GM21786 (cell line): ENCODE data around the gene UGGT1.

Experiments used
- ATAC-seq: cut with Tn5 transposase; IDR thresholded peaks from one replicate; pipeline ENCODE4 v1.9.1; 2021; ENCODE audit not compliant: unreplicated experiment

Gene UGGT1

DNA sequence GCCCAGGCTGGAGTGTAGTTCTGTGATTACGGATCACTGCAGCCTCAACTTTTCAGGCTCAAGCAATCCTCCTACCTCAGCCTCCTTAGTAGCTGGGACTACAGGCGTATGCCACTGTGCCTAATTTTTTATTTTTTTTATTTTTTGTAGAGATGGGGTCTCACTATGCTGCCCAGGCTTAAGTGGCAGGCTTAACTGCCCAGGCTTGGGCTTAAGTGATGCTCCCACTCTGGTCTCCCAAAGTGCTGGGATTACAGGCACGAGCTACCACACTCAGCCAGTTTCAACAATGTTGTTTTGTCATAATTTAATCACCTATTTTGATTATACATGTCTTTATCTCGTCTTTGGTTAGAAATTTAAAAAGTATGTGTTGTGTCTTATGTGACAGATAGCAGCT is 18.2 kb downstream of the UGGT1 start:
- no peak for ATAC-seq

DNA sequence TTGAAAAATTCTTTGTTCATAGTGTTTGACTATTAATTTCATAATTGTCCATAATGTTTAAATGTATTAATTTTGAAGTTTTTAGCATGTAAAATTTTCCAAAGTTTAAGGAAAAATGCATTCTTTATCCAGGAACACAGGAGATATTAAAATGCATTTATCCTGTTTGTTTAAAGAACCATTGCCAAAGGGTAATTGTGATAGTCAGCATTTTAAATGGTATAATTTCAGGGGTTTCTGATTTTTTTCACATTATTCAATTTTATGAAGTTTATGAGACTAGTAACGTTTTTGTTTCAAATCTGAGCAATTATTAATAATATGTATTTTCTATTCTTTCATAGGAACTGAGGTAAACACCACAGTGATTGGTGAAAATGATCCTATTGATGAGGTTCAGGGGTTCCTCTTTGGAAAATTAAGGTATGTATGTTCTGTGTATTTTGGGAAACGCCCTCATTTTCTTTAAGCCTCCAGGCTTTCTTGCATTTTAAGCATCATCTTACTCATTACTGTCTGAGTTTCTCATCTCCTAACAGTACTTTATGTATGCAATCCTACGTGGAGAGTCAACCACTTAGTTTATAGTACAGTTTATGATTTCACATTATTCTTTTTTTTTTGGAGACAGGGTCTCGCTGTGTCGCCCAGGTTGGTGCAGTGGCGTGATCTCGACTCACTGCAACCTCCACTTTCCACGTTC is 25.1 kb downstream of the UGGT1 start:
- ATAC-seq, result no peak

DNA sequence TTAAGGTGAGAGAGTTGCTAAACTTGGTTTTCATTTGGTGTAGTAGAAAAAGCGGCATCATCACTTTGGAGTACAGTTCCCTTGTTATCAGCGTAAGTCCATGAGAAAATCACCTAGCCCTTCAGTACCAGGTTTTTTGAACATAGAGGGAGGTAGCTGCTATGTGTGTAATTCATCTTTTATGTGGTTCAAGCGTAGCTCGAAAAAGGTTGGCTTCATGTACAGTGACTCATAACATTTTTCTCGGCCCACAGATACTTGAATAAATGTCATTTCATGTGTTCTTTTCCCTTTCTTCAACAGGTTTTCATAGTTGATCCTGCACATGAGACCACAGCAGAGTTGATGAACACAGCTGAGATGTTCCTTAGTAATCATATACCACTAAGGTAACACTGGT is 43.6 kb downstream of the UGGT1 start:
- no peak for ATAC-seq

DNA sequence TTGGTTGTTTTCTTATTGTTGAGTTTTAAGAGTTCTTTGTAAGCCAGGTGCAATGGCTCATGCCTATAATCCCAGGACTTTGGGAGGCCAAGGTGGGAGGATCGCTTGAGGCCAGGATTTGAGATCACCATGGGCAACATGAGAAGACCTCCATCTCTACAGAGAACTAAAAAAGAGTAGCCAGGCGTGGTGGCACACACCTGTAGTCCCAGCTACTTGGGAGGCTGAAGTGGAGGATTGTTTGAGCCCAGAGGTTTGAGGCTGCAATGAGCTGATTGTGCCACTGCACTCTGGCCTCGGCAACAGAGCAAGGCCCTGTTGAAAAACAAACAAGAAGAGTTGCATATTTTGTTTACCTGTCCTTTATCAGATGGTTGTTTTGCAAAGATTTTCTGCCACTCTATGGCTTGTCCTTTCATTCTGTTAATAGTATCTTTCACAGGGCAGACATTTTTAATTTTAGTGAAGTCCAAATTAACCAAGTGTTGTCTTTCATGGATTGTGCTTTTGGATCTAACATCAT is 46.2 kb downstream of the UGGT1 start:
- no peak for ATAC-seq

DNA sequence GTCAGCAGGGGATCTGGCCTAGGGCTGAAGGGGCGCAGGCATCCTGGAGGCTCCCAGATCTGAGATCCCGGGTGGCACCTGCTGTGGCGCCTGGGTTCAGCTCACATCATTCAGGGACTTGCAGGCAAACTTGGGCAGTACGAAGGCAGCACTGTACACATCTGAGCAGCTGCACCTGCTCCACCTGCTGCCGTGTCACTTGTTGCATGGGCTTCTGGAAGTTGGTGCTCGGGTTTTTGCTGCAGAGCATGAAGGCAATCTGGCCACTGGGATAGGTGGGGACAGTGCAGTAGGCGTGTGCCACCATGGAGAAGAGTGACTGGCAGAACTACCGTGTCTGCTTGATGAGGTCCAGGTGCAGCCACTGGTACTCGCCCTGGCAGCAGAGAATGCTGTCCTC is 48.6 kb downstream of the UGGT1 start:
- no peak for ATAC-seq

DNA sequence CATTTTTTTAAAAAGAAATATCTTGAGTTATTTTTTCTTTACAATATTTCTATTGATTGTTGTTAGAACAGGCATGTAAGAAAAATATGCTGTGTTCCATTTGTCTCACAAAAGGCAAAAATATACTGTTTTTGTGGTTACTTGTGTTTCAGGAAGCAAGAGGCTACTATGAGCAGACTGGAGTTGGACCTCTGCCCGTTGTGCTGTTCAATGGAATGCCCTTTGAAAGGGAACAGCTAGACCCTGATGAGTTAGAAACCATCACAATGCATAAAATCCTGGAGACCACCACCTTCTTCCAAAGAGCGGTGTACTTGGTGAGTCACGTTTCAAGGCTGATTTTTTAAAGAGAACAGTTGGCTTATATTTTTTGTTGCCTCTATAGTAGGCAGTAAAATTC is 54.7 kb downstream of the UGGT1 start:
- ATAC-seq, result no peak

DNA sequence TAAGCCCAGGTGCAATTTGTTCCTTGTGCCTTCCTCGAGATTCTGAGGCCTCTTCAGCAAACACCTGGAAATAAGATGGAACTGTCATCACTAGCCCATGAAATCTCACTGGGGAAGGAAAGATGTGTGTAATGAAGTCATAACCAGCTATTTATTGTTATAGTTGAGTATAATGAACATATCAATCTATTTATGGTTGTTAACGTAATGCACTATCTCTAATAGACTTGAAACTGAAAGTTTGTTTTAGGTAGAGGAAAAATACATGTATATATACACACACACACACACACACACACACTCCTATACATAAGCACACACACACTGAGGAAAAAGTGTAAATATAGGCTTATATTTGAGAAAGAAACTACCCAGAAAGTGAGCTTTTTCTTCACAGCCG is 62.8 kb downstream of the UGGT1 start:
- ATAC-seq, result no peak

DNA sequence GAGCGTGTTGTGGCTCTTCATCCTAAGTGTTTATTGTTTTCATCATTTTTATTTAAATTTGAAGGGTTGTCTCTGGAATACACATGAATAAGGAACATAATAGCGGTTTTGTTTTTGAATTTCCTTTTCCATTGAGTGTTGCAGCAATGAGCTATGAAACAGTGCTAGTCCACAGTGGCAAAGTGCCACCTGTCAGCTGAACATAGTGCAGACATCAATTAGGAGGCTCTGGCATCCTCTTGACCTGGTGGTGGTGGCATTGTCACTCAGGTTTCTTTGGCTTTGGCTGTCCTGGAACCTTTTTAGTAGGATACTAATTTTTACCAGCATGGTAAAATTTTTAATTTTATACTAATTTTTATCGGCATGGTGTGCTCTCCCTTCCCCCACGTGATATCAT is 63.2 kb downstream of the UGGT1 start:
- ATAC-seq, result no peak

DNA sequence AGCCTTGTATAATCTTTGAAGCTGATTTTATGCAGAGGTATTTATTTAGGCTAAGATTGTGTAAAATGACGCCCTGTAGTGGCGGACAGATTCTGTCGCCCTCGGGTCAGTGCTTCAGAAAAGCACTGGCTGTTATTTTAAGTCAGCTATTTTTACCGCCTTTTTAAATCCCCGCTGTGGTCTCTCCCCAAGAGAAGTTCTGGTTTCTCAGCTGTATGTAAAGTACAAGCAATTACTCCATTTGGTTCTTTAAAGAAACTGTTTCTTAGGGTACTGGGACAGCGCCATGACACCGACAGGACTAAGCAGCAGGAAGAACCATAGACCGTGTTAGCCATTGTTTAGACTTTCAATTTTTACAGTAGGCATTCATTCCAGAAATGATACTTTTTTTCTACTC is 65.0 kb downstream of the UGGT1 start:
- no peak for ATAC-seq

DNA sequence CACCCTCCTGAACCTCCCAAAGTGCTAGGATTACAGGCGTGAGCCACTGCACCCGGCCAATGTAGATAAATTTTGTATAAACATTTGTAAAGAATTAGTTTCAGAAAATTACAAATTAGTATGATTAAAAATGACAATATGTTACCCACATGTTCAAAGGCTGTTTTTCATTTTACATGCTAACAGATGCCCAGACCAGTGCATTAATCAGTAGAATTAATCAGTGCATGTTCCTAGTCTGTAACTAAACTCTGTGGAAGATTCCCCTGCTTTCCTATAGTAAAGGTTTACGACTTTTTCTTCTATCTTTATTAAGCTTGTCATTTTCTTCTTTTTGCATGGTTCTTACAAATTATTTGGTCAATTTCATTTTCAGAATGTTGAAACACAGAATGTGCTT is 65.8 kb downstream of the UGGT1 start:
- ATAC-seq, result no peak

DNA sequence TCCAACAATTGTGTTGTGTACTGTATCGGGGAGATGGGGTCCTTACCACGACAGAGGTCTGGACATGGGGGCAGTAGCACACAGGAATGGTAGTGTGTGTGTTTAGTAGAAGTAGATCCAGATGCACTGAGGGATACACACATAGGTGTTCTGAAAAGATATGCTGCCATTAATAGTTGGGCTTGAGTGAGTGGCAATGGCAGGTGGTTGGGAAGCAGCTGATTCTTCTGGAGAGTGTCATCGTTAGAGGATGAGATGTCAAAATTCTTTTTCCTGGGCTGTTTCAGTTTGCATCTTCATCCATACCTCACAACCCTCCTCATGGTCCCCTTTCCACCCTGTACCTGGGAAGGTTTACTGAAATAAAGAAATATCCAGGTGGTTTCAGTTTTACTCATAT is 66.6 kb downstream of the UGGT1 start:
- ATAC-seq, result no peak

DNA sequence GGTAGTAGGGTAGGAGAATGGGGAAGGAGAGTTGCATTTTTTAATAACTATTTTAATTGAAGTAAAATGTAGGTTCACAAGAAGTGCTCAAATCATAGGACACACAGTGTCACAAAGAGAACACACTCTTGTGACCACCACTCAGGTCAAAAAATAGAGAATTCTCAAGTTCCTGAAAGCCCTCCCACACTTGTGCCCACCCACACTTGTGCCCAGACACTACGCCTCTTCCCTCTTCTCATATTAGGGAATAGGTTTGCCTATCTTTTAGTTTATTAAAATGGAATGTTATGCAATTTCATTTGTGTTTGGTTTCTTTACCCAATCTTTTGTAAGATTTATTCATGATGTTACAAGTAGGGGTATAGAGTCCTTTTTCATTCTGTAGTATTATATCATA is 67.2 kb downstream of the UGGT1 start:
- no peak for ATAC-seq

DNA sequence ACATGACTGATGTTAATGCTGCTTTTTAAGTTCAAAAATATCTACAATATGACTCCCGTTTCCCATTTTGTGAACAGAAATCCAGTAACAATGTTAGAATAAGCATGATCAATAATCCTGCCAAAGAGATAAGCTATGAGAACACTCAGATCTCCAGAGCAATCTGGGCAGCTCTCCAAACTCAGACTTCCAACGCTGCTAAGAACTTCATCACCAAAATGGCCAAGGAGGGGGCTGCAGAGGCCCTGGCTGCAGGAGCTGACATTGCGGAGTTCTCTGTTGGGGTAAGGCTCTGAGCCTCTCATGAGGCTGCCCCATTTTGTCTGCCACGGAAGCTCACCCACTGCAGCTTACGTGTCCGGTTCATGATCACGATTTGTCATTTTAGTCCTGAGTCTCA is 68.4 kb downstream of the UGGT1 start:
- ATAC-seq, result no peak

DNA sequence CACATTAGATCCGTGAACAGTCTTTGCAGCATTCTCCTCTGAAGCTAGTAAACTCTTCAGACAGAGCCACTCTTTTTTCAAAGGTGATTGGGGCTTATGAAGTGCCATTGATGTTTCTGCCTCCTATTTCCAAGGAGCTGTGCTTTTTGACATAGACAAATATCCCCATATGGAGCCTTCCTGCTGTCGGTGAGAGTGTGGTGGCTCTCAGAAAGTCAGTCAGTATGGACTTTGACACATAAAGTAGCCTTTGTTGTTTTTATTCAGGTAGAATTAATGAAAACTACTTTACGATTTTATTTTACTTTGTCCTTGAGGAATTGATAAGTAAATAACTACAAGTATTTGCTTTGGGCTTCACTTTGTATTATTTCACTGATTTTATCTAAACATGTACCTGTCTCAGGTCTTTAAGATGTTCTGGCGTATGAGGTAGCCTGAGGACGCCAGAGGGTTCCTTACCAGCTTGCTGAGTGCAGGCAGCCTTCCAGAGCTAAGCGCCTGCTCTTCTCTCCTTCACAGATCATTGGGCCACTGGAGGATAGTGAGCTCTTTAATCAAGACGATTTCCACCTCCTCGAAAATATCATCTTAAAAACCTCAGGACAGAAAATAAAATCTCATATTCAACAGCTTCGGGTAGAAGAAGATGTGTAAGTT is 69.7 kb downstream of the UGGT1 start:
- ATAC-seq, result no peak

DNA sequence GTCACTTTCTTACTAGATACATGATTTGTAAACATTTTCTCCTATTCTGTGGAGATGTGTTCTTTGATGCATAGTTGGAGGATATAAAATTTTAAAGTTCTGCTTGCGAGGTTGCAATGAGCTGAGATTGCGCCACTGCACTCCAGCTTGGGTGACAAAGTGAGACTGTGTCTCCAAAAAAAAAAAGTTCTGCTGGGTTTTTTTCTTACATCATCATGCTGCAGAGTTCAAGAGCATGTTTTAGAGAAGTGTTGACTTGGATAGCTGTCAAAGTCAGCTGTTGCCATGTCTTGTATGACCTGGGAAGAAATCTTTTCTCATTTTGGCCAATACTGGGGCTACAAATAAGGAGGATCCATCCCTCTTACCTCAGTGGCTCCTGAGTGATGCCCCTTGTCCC is 71.3 kb downstream of the UGGT1 start:
- no peak for ATAC-seq

DNA sequence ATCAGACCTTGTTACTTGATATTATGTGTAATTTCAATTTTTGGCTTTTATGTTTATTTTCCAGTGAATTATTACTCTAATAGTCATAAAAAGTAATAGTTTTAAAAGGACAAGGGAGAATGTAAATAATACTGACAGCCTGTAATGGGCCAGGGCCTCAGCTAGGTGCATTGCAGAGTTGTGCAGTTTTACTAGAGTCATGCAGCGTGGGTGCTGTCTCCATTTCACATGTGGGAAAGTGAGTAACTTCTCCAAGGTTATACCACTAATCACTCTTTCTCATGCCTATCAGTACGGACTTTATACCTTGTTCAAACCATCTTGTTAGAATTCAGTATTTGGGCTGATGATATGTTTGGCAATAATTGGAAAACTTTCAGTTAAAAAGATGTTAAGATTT is 73.3 kb downstream of the UGGT1 start:
- no peak for ATAC-seq

DNA sequence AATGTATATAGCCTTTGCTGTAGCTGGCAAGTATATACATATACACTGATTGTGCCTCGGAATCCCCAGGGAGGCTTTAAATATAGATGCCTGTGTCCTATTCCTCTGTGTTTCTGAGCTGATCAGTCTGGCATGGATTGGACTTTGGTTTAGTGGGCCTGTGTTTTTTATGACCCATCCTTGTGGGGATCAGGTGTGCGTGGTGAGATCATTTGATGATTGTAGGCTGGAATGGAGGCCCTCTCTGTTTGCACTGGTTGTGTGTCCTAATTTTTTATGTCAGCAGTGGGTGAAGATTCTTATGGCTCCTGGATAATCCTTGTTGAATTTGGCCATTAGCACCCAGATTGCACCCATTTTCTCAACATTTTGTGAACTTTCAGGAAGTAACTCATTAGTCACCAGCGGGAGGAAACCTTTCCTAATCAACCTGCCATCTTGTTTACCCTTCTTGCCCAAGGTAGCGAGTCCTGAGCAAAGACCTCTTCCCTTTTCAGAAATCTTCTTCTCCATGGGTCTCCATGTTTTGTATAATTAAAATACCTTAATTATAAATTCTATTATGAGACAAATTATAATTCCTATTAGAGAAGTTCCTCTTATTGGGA is 75.8 kb downstream of the UGGT1 start:
- no peak for ATAC-seq

DNA sequence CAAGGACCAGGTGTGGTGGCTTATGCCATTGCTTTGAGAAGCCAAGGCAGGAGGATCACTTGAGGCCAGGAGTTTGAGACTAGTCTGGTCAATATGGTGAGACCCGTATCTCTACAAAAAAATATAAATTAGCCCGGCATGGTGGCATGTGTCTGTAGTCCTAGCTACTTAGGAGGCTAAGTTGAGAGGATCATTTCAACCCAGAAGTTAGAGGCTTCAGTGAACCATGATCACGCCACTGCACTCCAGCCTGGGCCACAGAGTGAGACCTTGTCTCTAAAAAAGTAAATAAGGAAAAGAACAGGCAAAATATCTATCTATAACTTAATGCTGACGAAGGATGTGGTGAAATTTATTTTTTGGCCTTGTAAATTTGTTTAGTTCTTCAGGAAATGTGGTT is 78.1 kb downstream of the UGGT1 start:
- no peak for ATAC-seq

DNA sequence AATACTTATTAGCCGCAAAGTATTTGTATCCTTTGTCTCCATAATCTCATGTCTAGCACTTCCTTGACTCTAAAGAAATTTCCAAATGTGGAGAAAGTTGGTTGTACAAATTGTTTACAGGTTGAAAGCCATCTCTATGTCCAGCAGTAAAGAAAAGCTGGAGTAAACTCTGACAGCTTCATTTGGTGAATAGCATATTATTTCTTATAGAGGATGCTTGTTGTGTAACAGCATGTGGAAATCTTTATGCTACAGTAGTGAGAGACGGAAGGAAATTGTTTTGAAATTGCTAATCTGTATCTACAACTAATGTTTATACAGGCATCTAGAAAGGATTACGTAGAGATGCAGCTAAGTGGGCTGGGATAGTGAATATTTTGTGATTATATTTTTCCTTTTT is 78.5 kb downstream of the UGGT1 start:
- no peak for ATAC-seq

DNA sequence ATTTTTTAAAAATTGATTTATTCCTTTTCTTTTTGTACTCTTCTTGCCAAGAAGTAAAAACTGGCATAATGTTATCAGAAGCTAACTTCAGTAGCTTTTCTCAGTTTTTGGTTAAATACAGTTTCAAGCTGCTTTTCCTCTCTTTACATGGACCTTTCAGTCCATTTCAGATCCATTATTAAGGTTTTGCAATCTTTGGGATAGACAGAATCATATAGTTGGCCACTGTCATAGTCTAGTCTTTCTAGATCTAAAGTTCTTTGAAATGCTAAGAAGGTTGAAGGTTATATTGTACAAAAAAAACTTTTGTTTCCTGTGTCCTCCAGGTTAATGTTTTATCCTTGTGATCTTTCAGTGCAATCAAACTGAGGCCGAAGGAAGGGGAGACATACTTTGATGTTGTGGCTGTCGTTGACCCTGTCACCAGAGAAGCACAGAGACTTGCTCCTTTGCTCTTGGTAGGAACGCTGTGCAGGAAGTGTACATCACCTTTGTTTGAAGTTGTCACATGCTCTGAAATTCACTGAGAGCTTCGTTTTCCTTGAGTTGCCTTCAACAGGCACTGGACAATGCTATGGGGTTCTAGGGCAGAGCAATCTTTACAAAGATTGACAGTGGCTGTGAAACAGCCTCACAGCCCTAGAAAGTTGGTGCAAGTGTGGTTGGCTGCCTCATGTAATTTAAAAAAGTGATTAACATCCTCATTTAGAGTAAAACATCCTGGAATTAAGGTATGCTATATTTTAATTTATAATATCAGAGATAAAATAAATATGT is 79.1 kb downstream of the UGGT1 start:
- no peak for ATAC-seq

DNA sequence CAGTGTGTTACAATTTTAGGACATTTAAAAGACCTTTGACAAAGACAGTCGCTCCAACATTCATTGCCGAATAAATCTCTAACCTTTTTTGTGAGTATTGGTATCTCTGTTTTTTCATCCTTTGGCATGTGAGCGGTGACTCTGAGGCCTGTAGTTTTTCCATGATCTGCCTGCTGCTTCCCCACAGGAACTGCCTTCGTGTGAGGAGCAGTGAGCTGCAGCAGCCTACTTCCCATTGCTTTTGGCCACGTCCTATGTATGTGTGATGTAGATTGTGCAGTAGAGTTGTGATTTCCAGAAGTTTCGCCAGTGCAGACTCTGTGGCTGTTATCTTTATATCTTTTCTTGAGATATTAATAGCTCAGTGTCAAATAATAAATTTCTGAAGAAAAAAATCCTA is 79.8 kb downstream of the UGGT1 start:
- ATAC-seq, result no peak

DNA sequence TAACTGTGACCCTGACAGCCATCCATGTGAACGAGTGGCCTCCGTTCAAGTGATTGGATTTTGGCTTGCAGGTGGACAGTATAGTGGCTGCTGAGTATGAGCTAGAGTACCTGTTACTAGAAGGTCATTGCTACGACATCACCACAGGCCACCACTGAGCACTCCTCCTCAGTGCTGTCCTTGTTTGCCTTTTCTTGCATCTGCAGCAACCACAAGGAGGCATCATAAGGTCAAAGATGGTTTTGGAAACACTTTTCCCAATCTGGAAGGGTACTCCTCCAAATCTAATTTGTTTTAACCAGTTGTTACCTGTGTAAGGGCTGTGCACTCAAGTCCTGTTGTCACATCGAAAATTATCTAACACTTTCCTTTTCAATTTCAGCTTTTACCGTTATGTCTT is 81.2 kb downstream of the UGGT1 start:
- no peak for ATAC-seq
